Raji (cell line): Measurements from ENCODE around the gene P2RY2.

ENCODE experiments used
- POLR2A ChIP-seq: IDR thresholded peaks from 2 replicates; pipeline ENCODE4 v1.6.1; 2011; ENCODE audit warnings: low read depth, low read length, control low read depth; ENCODE audit not compliant: insufficient read depth

The P2RY2 gene

GRCh38 chr11:73270016-73270854 is 52.2 kb downstream of the P2RY2 start:
- no peak for TF ChIP-seq POLR2A

- TF ChIP-seq POLR2A = no peak
These were observed 52.9 kb downstream of the P2RY2 start for GRCh38 chr11:73270855-73271477.

- no peak for TF ChIP-seq POLR2A
These were observed 54.0 kb downstream of the P2RY2 start, which contains the start of gene P2RY6 for GRCh38 chr11:73271936-73272679. TSS of gene P2RY6 (plus strand) at chr11:73272338. CDS start at chr11:73296519, 24,181 bp downstream.

GRCh38 chr11:73272680-73273038 is 54.6 kb downstream of the P2RY2 start:
- TF ChIP-seq POLR2A = no peak

- TF ChIP-seq POLR2A = no peak
These were observed 55.3 kb downstream of the P2RY2 start for GRCh38 chr11:73273222-73273895.

GRCh38 chr11:73274722-73275380 is 56.8 kb downstream of the P2RY2 start:
- no peak for TF ChIP-seq POLR2A

- no peak for TF ChIP-seq POLR2A
These were observed 57.3 kb downstream of the P2RY2 start for GRCh38 chr11:73275381-73275750.

GRCh38 chr11:73277467-73277866 is 59.4 kb downstream of the P2RY2 start:
- no peak for TF ChIP-seq POLR2A

GRCh38 chr11:73280626-73281025 is 62.5 kb downstream of the P2RY2 start:
- no peak for TF ChIP-seq POLR2A

- no peak for TF ChIP-seq POLR2A
These were observed 63.2 kb downstream of the P2RY2 start for GRCh38 chr11:73281201-73281741.

GRCh38 chr11:73281796-73282660 is 63.9 kb downstream of the P2RY2 start:
- no peak for TF ChIP-seq POLR2A

- no peak for TF ChIP-seq POLR2A
These were observed 65.4 kb downstream of the P2RY2 start for GRCh38 chr11:73283276-73284000.

- no peak for TF ChIP-seq POLR2A
These were observed 66.0 kb downstream of the P2RY2 start for GRCh38 chr11:73284106-73284505.

GRCh38 chr11:73285721-73286120 is 67.6 kb downstream of the P2RY2 start:
- TF ChIP-seq POLR2A = no peak
